Measurements from ENCODE around the gene UGT1A1. TPM values are rescaled to one million over a fixed set of nuclear protein-coding genes. Genes with fewer than 3 reads are reported as not detected.

UGT1A1 gene
- total and polyA plus RNA-seq, 2 donors (not counting 3 experiments of a cell fraction or from before 2014, with no cell fraction given), result not detected

- FAIRE-seq (no peak), DNase-seq (ENCODE audit: low read depth, low spot score) (no peak)
- BruUV-seq (replicated peaks), result no TSS peak
- no peak overlapping the region for H3K4me3 ChIP-seq (replicated peaks in 1 of 3; ENCODE audit: insufficient read depth in 1 of 3, low read depth in 1 of 3, low read length in 3 of 3)
- H4K20me1 ChIP-seq (replicated peaks; ENCODE audit: control insufficient read depth, extremely low read depth, insufficient read depth, low read length), result no peaks in the 10 kb centered on the region
- H3K4me1 ChIP-seq (ENCODE audit: control insufficient read depth, extremely low read depth, insufficient read depth, low read length), result no peaks in the 10 kb centered on the region
- TF ChIP-seq POLR2A (IDR thresholded peaks at IDR 0.05; ENCODE audit: low read depth, low read length) (no peak), GATA2 (IDR thresholded peaks at IDR 0.05; ENCODE audit: insufficient read depth, insufficient read length, low read depth, low read length) (no peak), EZH2 (IDR thresholded peaks at IDR 0.05; ENCODE audit: borderline replicate concordance, low read depth, low read length, severe bottlenecking) (no peak), MYC (IDR thresholded peaks at IDR 0.05; ENCODE audit: low read depth, low read length) (no peak), MAX (IDR thresholded peaks at IDR 0.05; ENCODE audit: insufficient read depth, insufficient read length) (no peak), FOS (IDR thresholded peaks at IDR 0.05; ENCODE audit: borderline replicate concordance, insufficient read depth, low read length) (no peak), JUN (IDR thresholded peaks at IDR 0.05; ENCODE audit: borderline replicate concordance, insufficient read depth, insufficient read length, low read depth) (no peak), CTCF (IDR thresholded peaks at IDR 0.05; ENCODE audit: extremely low read depth in 1 of 2, insufficient read depth in 1 of 2, low read depth in 1 of 2, low read length in 2 of 2) (no peak), POLR2AphosphoS5 (IDR thresholded peaks at IDR 0.05; ENCODE audit: insufficient read depth, low read depth, low read length) (no peak)
- H3K27me3 ChIP-seq (ENCODE audit: control insufficient read depth in 2 of 2, insufficient read depth in 2 of 2, low read length in 2 of 2), result peaks cover 0 to 1% of the 10 kb centered on the region in 2 experiments
- H2AFZ ChIP-seq (ENCODE audit: low read depth, low read length), result no peak overlapping the region
- H3K36me3 ChIP-seq (ENCODE audit: control insufficient read depth in 2 of 2, extremely low read depth in 1 of 2, insufficient read depth in 2 of 2, low read length in 2 of 2), result no peaks in the 10 kb centered on the region
- H3K9me1 ChIP-seq (replicated peaks; ENCODE audit: control insufficient read depth, extremely low read depth, insufficient read depth, low read length), result no peaks in the 10 kb centered on the region
- POLR2A ChIA-PET, result no interaction called here
- H3K79me2 ChIP-seq (ENCODE audit: control insufficient read depth, insufficient read depth, low read length), result no peaks in the 10 kb centered on the region
- no peaks in the 10 kb centered on the region for H3K9me3 ChIP-seq (replicated peaks; ENCODE audit: control insufficient read depth, insufficient read depth, low read length)
- CTCF ChIA-PET, result no interaction called here
- no peak overlapping the region for H3K27ac ChIP-seq (ENCODE audit: insufficient read depth, low read depth, low read length)
- H3K4me2 ChIP-seq (ENCODE audit: insufficient read depth, low read length), result no peak overlapping the region
- dilution Hi-C loops (cut with MboI; ENCODE audit: extremely low pct_ligation_motif_present, low sequenced_read_pairs), result no loop called here
- no peak overlapping the region for H3K9ac ChIP-seq (replicated peaks; ENCODE audit: extremely low read depth, insufficient read depth, low read length)
- intact Hi-C loops (cut with micrococcal nuclease), result no loop called here
Observed at GRCh38 chr2:233810385-233810784, 50.3 kb downstream of the UGT1A1 start.

Measured in endothelial cell of umbilical vein (primary cell).